ENCODE data around the gene LLGL2.

GRCh38 chr17:75576661-75577060 lies 51.2 kb downstream of the LLGL2 start:
- no peak for TF ChIP-seq CTCF (IDR thresholded peaks at IDR 0.05; ENCODE audit: low read length)
- TF ChIP-seq EZH2 (optimal IDR thresholded peaks at IDR 0.05; ENCODE audit: low read depth, low read length): no peak

All from MM.1S (cell line).